IPS-15b (cell line): Measurements from ENCODE around the gene SIRPG.

ENCODE experiments used
- H3K27me3 ChIP-seq: one replicate; pipeline ENCODE4 v1.6.1; 2013; ENCODE audit warnings: low read length; ENCODE audit not compliant: control insufficient read depth, insufficient read depth
- H3K36me3 ChIP-seq: one replicate; pipeline ENCODE4 v1.6.1; 2013; ENCODE audit warnings: low read length; ENCODE audit not compliant: control insufficient read depth, insufficient read depth
- H3K4me1 ChIP-seq: one replicate; pipeline ENCODE4 v1.6.1; 2013; ENCODE audit warnings: mild to moderate bottlenecking, low read length; ENCODE audit not compliant: control insufficient read depth, insufficient read depth
- H3K4me3 ChIP-seq: one replicate; pipeline ENCODE4 v1.5.1; 2013; ENCODE audit warnings: low read depth, low read length
- H3K9ac ChIP-seq: one replicate; pipeline ENCODE4 v1.6.1; 2013; ENCODE audit warnings: low read depth, mild to moderate bottlenecking, low read length
- H3K9me3 ChIP-seq: one replicate; pipeline ENCODE4 v1.6.1; 2013; ENCODE audit warnings: mild to moderate bottlenecking, low read length; ENCODE audit not compliant: control insufficient read depth, insufficient read depth

SIRPG gene

GRCh38 chr20:1630186-1630585 is 27.4 kb downstream of the SIRPG start:
- Histone ChIP-seq H3K4me1 (peaks cover 3% of the 10 kb centered on the region), H3K9me3 (no peaks in the 10 kb centered on the region), H3K9ac (no peak overlapping the region), H3K4me3 (no peak overlapping the region), H3K36me3 (no peaks in the 10 kb centered on the region), H3K27me3 (no peaks in the 10 kb centered on the region)

DNA sequence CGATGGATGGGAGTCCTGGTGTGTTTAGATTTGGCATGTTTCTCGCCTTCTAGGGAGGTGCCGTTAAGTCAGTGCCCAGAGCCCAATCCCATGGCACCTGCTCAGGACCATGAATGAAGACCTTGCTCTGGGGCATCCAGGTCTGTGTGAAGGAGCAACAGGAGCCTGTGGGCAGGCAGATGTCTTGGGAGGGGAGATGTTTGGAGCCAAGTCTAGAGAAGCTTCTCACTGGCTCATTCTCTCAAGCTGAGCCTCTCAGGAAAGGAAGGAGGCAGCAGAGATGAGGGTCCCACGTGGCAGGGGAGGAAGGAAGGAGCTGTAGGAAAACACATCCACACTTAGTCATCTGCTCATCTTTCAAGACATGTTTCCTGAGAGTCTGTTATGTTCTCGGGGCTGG is 28.3 kb downstream of the SIRPG start:
- Histone ChIP-seq H3K4me1 (peaks cover 3% of the 10 kb centered on the region), H3K9me3 (no peaks in the 10 kb centered on the region), H3K9ac (no peak overlapping the region), H3K36me3 (no peaks in the 10 kb centered on the region), H3K4me3 (no peak overlapping the region), H3K27me3 (no peaks in the 10 kb centered on the region)

DNA sequence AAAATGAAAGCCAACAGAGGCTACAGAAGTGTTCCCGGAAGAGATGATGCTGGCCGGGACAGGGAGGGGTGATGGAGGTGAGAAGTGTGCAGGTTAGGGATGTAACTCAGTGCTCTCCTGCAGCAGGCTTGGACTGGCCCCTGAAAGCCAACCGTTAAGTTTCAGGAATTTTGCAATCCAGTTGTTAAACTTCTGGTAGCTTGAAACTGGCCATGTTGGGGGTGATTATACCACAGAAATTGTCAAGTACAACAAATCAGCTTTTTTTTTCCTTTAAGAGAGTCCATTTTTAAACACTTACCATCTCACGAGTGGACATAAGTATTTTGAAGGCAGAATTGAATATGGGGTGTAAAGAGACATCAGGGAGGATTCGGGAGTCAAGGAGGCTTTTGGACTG is 29.0 kb downstream of the SIRPG start:
- Histone ChIP-seq H3K9ac (no peak overlapping the region), H3K27me3 (no peaks in the 10 kb centered on the region)

DNA sequence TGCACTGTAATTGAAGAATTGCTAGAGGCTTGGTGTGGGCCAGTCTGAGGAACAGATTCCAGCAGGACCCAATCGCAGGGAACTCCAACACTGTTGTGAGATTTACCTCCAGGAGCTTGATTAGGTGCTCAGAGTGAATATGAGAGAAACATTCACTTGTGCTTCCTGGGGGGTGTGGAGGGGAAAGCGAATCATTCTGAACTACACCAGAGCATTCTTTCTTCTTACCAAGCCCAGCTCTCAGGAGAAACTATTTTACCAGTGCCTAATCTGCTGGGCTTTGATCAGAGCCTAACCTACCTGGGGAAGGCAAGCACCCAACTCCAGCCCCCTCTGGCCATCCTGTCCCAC is 30.4 kb downstream of the SIRPG start:
- H3K27me3 ChIP-seq = no peaks in the 10 kb centered on the region
- H3K9me3 ChIP-seq = no peaks in the 10 kb centered on the region
- no peak overlapping the region for H3K4me3 ChIP-seq
- no peak overlapping the region for H3K9ac ChIP-seq
- H3K36me3 ChIP-seq = no peaks in the 10 kb centered on the region
- peaks cover 3% of the 10 kb centered on the region for H3K4me1 ChIP-seq

More for the DNA sequence above, 29.0 kb downstream of the SIRPG start:
- H3K9me3 ChIP-seq = no peaks in the 10 kb centered on the region
- H3K4me1 ChIP-seq = peaks cover 5% of the 10 kb centered on the region
- H3K36me3 ChIP-seq = no peaks in the 10 kb centered on the region
- no peak overlapping the region for H3K4me3 ChIP-seq

DNA sequence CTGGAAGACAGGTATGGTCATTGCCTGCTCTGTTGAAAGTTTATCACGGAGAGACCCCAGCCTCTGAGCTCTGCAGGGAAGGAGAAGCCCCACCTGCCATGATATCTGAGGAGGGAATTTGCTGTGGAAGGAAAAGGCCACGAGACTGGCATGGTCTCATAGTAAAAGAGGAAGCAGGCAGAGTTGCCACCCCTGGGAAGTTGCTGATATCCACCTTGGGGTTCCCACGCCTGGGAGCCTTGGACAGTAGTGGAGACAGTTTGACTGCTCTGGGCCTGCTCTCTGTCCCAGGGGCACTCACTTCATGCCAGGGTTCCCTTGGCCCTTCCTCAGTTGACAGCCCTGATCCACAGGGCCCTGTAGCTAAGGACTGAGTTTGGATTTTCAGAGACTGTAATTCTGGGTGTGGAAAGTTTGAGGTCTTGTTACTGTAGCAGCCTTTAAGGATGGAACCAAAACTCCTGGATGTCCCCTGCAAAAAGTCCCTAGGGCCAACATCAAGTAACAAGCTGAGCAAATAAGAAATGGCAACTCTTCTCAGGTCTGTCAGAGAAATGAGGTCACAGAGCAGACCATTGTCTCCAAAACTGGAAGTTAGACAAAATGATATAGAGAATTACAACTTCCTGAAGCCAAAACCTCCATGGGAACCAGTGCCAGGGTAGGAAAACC is 30.9 kb downstream of the SIRPG start:
- H3K4me3 ChIP-seq = no peak overlapping the region
- peaks cover 3% of the 10 kb centered on the region for H3K4me1 ChIP-seq
- no peak overlapping the region for H3K9ac ChIP-seq
- H3K36me3 ChIP-seq = no peaks in the 10 kb centered on the region
- H3K27me3 ChIP-seq = no peaks in the 10 kb centered on the region
- no peaks in the 10 kb centered on the region for H3K9me3 ChIP-seq

DNA sequence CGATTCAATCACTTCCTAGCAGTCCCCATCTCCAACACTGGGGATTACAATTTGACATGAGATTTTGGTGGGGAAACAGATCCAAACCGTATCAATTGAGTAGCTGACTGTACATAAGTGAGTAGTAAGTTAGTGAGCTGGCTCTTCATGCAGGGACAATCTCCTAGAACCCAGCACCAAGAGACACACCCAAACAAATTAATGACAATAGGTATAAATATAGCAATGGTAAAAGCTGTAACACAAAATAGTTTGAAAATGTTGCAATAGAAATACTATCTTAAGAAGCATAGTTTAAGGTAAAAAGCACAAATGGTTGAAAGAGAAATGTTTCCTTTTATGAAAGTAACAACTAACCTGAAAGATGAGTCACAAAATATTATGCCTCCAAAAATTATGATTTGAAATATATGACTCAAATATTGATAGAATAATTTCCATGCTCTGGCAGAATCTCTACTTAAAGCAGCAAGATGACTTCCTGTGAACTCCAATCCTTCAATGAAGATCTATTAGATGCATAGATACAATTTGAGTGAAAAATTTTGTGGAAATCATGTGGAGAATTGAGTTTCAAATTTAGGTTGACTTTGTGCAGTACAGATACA is 32.4 kb downstream of the SIRPG start:
- Histone ChIP-seq H3K27me3 (no peaks in the 10 kb centered on the region), H3K36me3 (no peaks in the 10 kb centered on the region), H3K9ac (no peak overlapping the region), H3K9me3 (no peaks in the 10 kb centered on the region), H3K4me3 (no peak overlapping the region), H3K4me1 (peaks cover 3% of the 10 kb centered on the region)

GRCh38 chr20:1623501-1624205 is 33.9 kb downstream of the SIRPG start:
- peaks cover 3% of the 10 kb centered on the region for H3K4me1 ChIP-seq
- no peak overlapping the region for H3K9ac ChIP-seq
- H3K4me3 ChIP-seq = no peak overlapping the region
- no peaks in the 10 kb centered on the region for H3K27me3 ChIP-seq
- H3K36me3 ChIP-seq = no peaks in the 10 kb centered on the region
- H3K9me3 ChIP-seq = no peaks in the 10 kb centered on the region

- H3K9ac ChIP-seq = no peak overlapping the region
- H3K4me1 ChIP-seq = peaks cover 3% of the 10 kb centered on the region
- H3K36me3 ChIP-seq = no peaks in the 10 kb centered on the region
- no peaks in the 10 kb centered on the region for H3K9me3 ChIP-seq
- no peak overlapping the region for H3K4me3 ChIP-seq
- no peaks in the 10 kb centered on the region for H3K27me3 ChIP-seq
These were observed 35.1 kb downstream of the SIRPG start for GRCh38 chr20:1622450-1622849.

DNA sequence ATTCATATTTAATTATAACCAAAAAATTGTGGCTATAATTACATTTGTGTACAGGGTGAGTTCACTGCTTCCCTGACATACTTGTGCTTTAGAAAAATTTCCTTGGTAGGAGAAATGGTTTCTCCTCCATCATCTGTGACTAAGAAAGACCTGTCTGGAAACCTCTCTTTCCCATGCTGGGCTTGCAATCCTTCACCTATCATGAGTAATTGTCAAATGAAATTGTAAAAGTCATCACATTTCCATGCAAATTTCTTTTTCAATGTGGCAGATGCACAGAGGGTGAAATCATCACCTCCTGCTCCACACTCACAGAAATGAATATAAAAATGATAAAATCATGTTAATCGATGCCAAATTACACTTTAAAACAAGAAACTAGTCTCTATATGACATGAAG is 36.3 kb downstream of the SIRPG start:
- H3K9ac ChIP-seq = no peak overlapping the region
- no peaks in the 10 kb centered on the region for H3K27me3 ChIP-seq
- H3K9me3 ChIP-seq = no peaks in the 10 kb centered on the region
- H3K36me3 ChIP-seq = no peaks in the 10 kb centered on the region
- no peak overlapping the region for H3K4me3 ChIP-seq
- peaks cover 3% of the 10 kb centered on the region for H3K4me1 ChIP-seq

DNA sequence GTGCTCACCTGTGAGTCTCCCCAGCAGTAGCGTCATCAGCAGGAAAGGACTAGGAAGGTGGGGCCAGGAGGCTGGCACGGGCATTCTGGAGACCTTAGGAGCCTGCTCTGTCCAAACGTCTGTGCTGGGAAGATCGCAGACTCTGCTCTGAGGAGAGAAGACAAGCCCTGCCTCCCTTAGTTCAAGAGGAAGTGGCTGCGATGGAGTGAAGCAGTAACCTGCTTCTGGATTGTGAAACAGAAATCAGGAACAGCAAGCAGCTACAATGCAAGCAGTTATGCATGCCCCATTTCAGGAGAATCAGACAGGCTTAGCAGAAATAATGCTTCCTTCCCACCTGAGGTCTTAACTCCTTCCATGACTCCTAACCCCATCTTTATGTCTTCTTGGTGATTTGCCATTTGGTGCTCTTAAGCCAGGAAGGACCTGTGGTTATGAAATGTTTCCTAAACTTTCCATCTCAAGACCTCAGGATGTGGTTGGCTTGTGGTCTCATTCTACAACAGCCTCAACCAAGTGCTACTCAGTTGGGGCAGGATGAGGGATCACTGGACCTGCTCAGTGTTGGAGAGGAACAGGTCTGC is 37.6 kb downstream of the SIRPG start, which contains the start of gene SIRPB1:
SIRPB1 (minus strand) TSS at position 149 of the 584 bp plus-strand sequence; CDS start at position 84, 65 bp downstream.
- H3K9ac ChIP-seq = no peak within 1 kb of the TSS
- H3K27me3 ChIP-seq = no peaks in the 10 kb centered on the region
- H3K4me3 ChIP-seq = no peak within 1 kb of the TSS
- H3K9me3 ChIP-seq = no peaks in the 10 kb centered on the region
- H3K4me1 ChIP-seq = peaks cover 3% of the 10 kb centered on the region
- H3K36me3 ChIP-seq = no peaks in the 10 kb centered on the region

DNA sequence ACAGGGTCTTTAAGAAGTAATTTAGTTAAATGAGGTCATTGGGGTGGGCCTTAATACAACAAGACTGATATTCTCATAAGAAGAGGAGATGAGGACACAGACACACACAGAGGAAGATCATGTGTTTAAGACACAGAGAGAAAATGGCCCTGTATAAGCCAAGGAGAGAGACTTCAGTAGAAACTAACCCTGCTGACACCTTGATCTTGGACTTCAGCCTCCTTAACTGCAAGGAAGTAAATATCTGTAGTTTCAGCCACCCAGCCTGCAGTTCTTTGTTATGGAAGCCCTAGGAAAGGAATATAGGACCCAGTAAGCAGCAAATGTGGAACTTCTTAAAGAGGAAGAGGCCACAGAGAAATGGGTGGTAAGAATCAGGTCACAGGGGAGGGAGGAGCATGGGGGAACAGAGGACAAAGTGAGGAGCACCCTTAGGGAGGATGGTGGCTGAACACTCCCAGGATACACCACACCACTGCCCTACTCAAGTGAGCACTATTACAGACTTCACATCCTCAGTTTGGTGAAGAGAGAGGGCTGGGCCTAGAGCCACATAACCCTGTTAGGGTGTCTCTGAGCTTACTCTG is 38.5 kb downstream of the SIRPG start:
- no peak overlapping the region for H3K9ac ChIP-seq
- H3K9me3 ChIP-seq = no peaks in the 10 kb centered on the region
- no peaks in the 10 kb centered on the region for H3K36me3 ChIP-seq
- H3K4me3 ChIP-seq = no peak overlapping the region
- no peaks in the 10 kb centered on the region for H3K27me3 ChIP-seq
- peaks cover 3% of the 10 kb centered on the region for H3K4me1 ChIP-seq
